Measurements from ENCODE around the gene SOHLH2. TPM values are rescaled to one million over a fixed set of nuclear protein-coding genes. Genes with fewer than 3 reads are reported as not detected.

The SOHLH2 gene
- total and polyA plus RNA-seq, 2 of the 4 experiments (the other 2 are of a cell fraction) = 0.17 to 0.18 TPM

- no peak overlapping the region for H4K8ac ChIP-seq (ENCODE audit: low read depth in 2 of 2, low read length in 2 of 2)
- in situ Hi-C loops (cut with MboI; ENCODE audit: low sequenced_read_pairs) = no loop called here
- CTCF ChIA-PET = interaction anchor here (1.4 kb wide), 1 partner anchor 10 kb away, joined by 3 read pairs; no protein-coding TSS in a partner anchor
These were observed 36.7 kb upstream of the SOHLH2 start for GRCh38 chr13:36251017-36251416.

More at GRCh38 chr13:36251017-36251416, 36.7 kb upstream of the SOHLH2 start:
- no peaks in the 10 kb centered on the region for H4K20me1 ChIP-seq (ENCODE audit: insufficient read depth, low read length)
- no peak overlapping the region for H2BK20ac ChIP-seq (ENCODE audit: low read depth, low read length)
- H2AK9ac ChIP-seq (replicated peaks; ENCODE audit: low read depth, low read length, poor library complexity) = no peak overlapping the region
- peak; percentile 82 for TF ChIP-seq MAFK (IDR thresholded peaks at IDR 0.05; ENCODE audit: low read depth, low read length)
- TF ChIP-seq BHLHE40 (IDR thresholded peaks at IDR 0.05; ENCODE audit: low read depth, low read length) = no peak
- TF ChIP-seq RFX5 (IDR thresholded peaks at IDR 0.05; ENCODE audit: low read depth, low read length) = no peak
- TF ChIP-seq RAD21 (IDR thresholded peaks at IDR 0.05; ENCODE audit: low read length) = no peak
- no peak overlapping the region for H3K56ac ChIP-seq (ENCODE audit: extremely low read depth, insufficient read depth, low read length)
- H2BK15ac ChIP-seq (ENCODE audit: low read depth, low read length) = no peak overlapping the region
- BruUV-seq (replicated peaks) = no TSS peak
- no CpG with 5 or more reads among the region's 4 CpGs for whole genome bisulfite sequencing, 2 experiments (ENCODE audit: extremely low coverage in 2 of 2, insufficient read length in 1 of 2)
- no peak overlapping the region for H4K91ac ChIP-seq (ENCODE audit: insufficient read depth, low read depth, low read length)
- H3K14ac ChIP-seq (replicated peaks; ENCODE audit: low read depth, low read length) = no peak overlapping the region
- no peak overlapping the region for H3K4me3 ChIP-seq (ENCODE audit: insufficient read depth, low read depth, low read length)
- no peaks in the 10 kb centered on the region for H3K4me1 ChIP-seq (ENCODE audit: control insufficient read depth, insufficient read depth, low read length)
- intact Hi-C loops (cut with micrococcal nuclease) = no loop called here
- H2BK5ac ChIP-seq (ENCODE audit: low read depth, low read length, poor library complexity, severe bottlenecking) = no peak overlapping the region
- dilution Hi-C loops (cut with HindIII; ENCODE audit: low sequenced_read_pairs, unreplicated experiment) = no loop called here
- H3K18ac ChIP-seq (ENCODE audit: low read depth, low read length) = no peak overlapping the region
- H3K4me2 ChIP-seq (ENCODE audit: low read depth, low read length) = no peak overlapping the region
- no peaks in the 10 kb centered on the region for H3K79me1 ChIP-seq (ENCODE audit: low read depth in 1 of 2, low read length in 2 of 2)
- DNase-seq (no peak), ATAC-seq (ENCODE audit: low read depth) (no peak)
- POLR2A ChIA-PET (ENCODE audit: unreplicated experiment) = no interaction called here
- no peak overlapping the region for H2AFZ ChIP-seq (replicated peaks; ENCODE audit: low read length, poor library complexity)
- no peak overlapping the region for H4K5ac ChIP-seq (ENCODE audit: low read depth, low read length)
- no peak overlapping the region for H3K9ac ChIP-seq (ENCODE audit: low read depth, low read length)
- H3K9me1 ChIP-seq (ENCODE audit: insufficient read depth, low read length) = no peaks in the 10 kb centered on the region
- no peaks in the 10 kb centered on the region for H3K36me3 ChIP-seq (ENCODE audit: control insufficient read depth, insufficient read depth, low read length)
- no peak overlapping the region for H3K23ac ChIP-seq (ENCODE audit: low read depth, low read length)
- H3K27ac ChIP-seq (ENCODE audit: insufficient read depth, low read length) = no peak overlapping the region
- no peaks in the 10 kb centered on the region for H3K27me3 ChIP-seq (ENCODE audit: control insufficient read depth, insufficient read depth, low read length)
- no peak overlapping the region for H2AK5ac ChIP-seq (ENCODE audit: low read depth, low read length)
- H3K4ac ChIP-seq (ENCODE audit: low read depth, low read length) = no peak overlapping the region
- no peaks in the 10 kb centered on the region for H3K9me3 ChIP-seq (ENCODE audit: control insufficient read depth, insufficient read depth, low read length)
- H2BK120ac ChIP-seq (ENCODE audit: low read depth, low read length) = no peak overlapping the region
